Measurements from ENCODE around the gene SNX19.
A peak's percentile ranks its signal among the peaks of the same experiment; 100 is the strongest.

SNX19 gene

DNA sequence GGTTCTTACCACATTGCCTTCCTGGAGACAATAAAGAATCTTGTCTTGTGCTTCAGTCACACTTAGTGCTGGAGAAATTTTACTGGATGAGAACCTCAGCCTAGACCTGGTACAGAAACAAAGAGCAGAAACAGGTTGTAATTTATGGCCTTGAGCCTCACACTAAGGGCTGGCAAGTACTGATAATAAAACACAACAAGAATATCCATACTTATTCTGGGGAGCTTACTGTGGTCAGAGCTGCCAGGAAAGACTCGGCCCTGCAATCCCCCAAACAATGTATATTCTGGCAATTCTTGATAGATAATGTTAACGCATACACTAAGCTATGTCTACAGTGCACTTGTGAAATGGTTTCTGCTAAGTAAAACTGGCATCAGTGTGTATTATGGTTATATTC, 9.7 kb downstream of the SNX19 start:
- Histone ChIP-seq H3K9me3 (ENCODE audit: insufficient read depth, low read length) (no peaks in the 10 kb centered on the region), H3K36me3 (ENCODE audit: insufficient read depth, insufficient read length, low read length) (peaks cover 78% of the 10 kb centered on the region), H3K9ac (ENCODE audit: insufficient read length, low read depth) (no peak overlapping the region), H3K4me1 (ENCODE audit: insufficient read depth, insufficient read length) (no peaks in the 10 kb centered on the region), H3K27me3 (ENCODE audit: insufficient read depth, insufficient read length) (no peaks in the 10 kb centered on the region), H3K4me3 (ENCODE audit: insufficient read length, low read depth) (no peak overlapping the region)
- DNase-seq (ENCODE audit: low read depth, low spot score) = no peak
- no peak for TF ChIP-seq ZNF274 (IDR thresholded peaks at IDR 0.05; ENCODE audit: low read depth, low read length)
- no peak for TF ChIP-seq YY1 (IDR thresholded peaks at IDR 0.05; ENCODE audit: insufficient read depth, insufficient read length)

DNA sequence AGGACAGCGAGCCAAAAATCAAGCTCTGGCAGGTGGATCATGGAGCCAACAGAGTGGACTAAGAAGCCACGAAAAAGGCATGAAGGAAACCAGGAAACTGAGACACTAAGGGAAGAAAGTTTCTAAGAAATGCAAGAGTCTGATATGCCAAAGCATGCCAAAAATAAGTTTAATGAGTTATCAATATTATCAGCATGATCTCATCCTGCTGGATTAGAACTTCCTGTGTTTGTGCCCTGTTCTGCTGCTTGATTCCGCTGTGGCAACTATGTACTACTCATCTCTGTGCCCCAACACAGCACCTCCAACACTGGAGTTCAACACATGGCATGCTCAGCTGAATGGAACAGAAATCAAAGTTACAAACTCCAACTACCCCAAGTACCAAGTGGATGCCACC, 10.8 kb downstream of the SNX19 start:
- no peak for TF ChIP-seq ZNF274 (IDR thresholded peaks at IDR 0.05; ENCODE audit: low read depth, low read length)
- TF ChIP-seq YY1 (IDR thresholded peaks at IDR 0.05; ENCODE audit: insufficient read depth, insufficient read length) = no peak
- TF ChIP-seq SUZ12 (IDR thresholded peaks at IDR 0.05; ENCODE audit: extremely low read depth, insufficient read depth, insufficient read length) = no peak
- Histone ChIP-seq H3K4me3 (ENCODE audit: insufficient read length, low read depth) (no peak overlapping the region), H3K9me3 (ENCODE audit: insufficient read depth, low read length) (no peaks in the 10 kb centered on the region), H3K36me3 (ENCODE audit: insufficient read depth, insufficient read length, low read length) (peaks cover 84% of the 10 kb centered on the region), H3K9ac (ENCODE audit: insufficient read length, low read depth) (no peak overlapping the region), H3K27me3 (ENCODE audit: insufficient read depth, insufficient read length) (no peaks in the 10 kb centered on the region), H3K4me1 (ENCODE audit: insufficient read depth, insufficient read length) (no peaks in the 10 kb centered on the region)
- no peak for DNase-seq (ENCODE audit: low read depth, low spot score)

- H3K36me3 ChIP-seq (ENCODE audit: insufficient read depth, insufficient read length, low read length) = peaks cover 86% of the 10 kb centered on the region
- no peak for DNase-seq (ENCODE audit: low read depth, low spot score)
These were observed 11.9 kb downstream of the SNX19 start for GRCh38 chr11:130904380-130904779.

DNA sequence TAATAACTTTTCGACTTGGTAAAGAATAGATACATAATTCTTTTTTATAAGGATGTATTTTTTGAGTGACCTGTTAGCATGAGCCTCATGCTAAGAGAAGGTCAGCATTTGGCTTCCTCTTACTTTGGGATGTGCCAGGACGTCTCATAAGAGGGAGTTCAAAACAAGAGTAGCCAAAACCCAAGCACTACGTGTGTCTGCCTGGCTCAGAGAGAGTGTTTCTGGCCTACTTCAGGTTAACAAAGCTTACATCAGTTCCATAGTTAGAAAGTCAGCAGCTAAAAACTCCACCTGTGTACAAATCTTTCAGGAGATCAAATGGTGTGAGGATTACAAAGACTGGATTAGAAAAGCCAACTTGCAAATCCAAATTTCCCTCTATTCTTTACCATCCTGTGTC, 13.9 kb downstream of the SNX19 start:
- no peaks in the 10 kb centered on the region for H3K27me3 ChIP-seq (ENCODE audit: insufficient read depth, insufficient read length)

More at GRCh38 chr11:130904380-130904779, 11.9 kb downstream of the SNX19 start:
- no peak for TF ChIP-seq SUZ12 (IDR thresholded peaks at IDR 0.05; ENCODE audit: extremely low read depth, insufficient read depth, insufficient read length)
- no peak for TF ChIP-seq YY1 (IDR thresholded peaks at IDR 0.05; ENCODE audit: insufficient read depth, insufficient read length)
- TF ChIP-seq ZNF274 (IDR thresholded peaks at IDR 0.05; ENCODE audit: low read depth, low read length) = no peak
- Histone ChIP-seq H3K9ac (ENCODE audit: insufficient read length, low read depth) (no peak overlapping the region), H3K9me3 (ENCODE audit: insufficient read depth, low read length) (no peaks in the 10 kb centered on the region), H3K4me3 (ENCODE audit: insufficient read length, low read depth) (no peak overlapping the region), H3K27me3 (ENCODE audit: insufficient read depth, insufficient read length) (no peaks in the 10 kb centered on the region), H3K4me1 (ENCODE audit: insufficient read depth, insufficient read length) (no peaks in the 10 kb centered on the region)

GRCh38 chr11:130899106-130899505, 17.2 kb downstream of the SNX19 start:
- H3K36me3 ChIP-seq (ENCODE audit: insufficient read depth, insufficient read length, low read length) = peaks cover 85% of the 10 kb centered on the region

More for the DNA sequence above, 13.9 kb downstream of the SNX19 start:
- Histone ChIP-seq H3K9me3 (ENCODE audit: insufficient read depth, low read length) (no peaks in the 10 kb centered on the region), H3K4me1 (ENCODE audit: insufficient read depth, insufficient read length) (no peaks in the 10 kb centered on the region), H3K4me3 (ENCODE audit: insufficient read length, low read depth) (no peak overlapping the region), H3K9ac (ENCODE audit: insufficient read length, low read depth) (no peak overlapping the region), H3K36me3 (ENCODE audit: insufficient read depth, insufficient read length, low read length) (peaks cover 92% of the 10 kb centered on the region)
- DNase-seq (ENCODE audit: low read depth, low spot score) = no peak
- TF ChIP-seq SUZ12 (IDR thresholded peaks at IDR 0.05; ENCODE audit: extremely low read depth, insufficient read depth, insufficient read length) (no peak), ZNF274 (IDR thresholded peaks at IDR 0.05; ENCODE audit: low read depth, low read length) (no peak), YY1 (IDR thresholded peaks at IDR 0.05; ENCODE audit: insufficient read depth, insufficient read length) (no peak)

GRCh38 chr11:130897262-130898182, 18.8 kb downstream of the SNX19 start:
- Histone ChIP-seq H3K4me1 (ENCODE audit: insufficient read depth, insufficient read length) (no peaks in the 10 kb centered on the region), H3K4me3 (ENCODE audit: insufficient read length, low read depth) (no peak overlapping the region), H3K9me3 (ENCODE audit: insufficient read depth, low read length) (no peaks in the 10 kb centered on the region), H3K9ac (ENCODE audit: insufficient read length, low read depth) (no peak overlapping the region), H3K27me3 (ENCODE audit: insufficient read depth, insufficient read length) (no peaks in the 10 kb centered on the region), H3K36me3 (ENCODE audit: insufficient read depth, insufficient read length, low read length) (peaks cover 83% of the 10 kb centered on the region)
- DNase-seq (ENCODE audit: low read depth, low spot score) = no peak
- no peak for TF ChIP-seq SUZ12 (IDR thresholded peaks at IDR 0.05; ENCODE audit: extremely low read depth, insufficient read depth, insufficient read length)
- TF ChIP-seq YY1 (IDR thresholded peaks at IDR 0.05; ENCODE audit: insufficient read depth, insufficient read length) = no peak
- no peak for TF ChIP-seq ZNF274 (IDR thresholded peaks at IDR 0.05; ENCODE audit: low read depth, low read length)

More at GRCh38 chr11:130899106-130899505, 17.2 kb downstream of the SNX19 start:
- DNase-seq (ENCODE audit: low read depth, low spot score) = no peak
- Histone ChIP-seq H3K9ac (ENCODE audit: insufficient read length, low read depth) (no peak overlapping the region), H3K4me1 (ENCODE audit: insufficient read depth, insufficient read length) (no peaks in the 10 kb centered on the region), H3K9me3 (ENCODE audit: insufficient read depth, low read length) (no peaks in the 10 kb centered on the region), H3K4me3 (ENCODE audit: insufficient read length, low read depth) (no peak overlapping the region), H3K27me3 (ENCODE audit: insufficient read depth, insufficient read length) (no peaks in the 10 kb centered on the region)
- TF ChIP-seq YY1 (IDR thresholded peaks at IDR 0.05; ENCODE audit: insufficient read depth, insufficient read length) (no peak), SUZ12 (IDR thresholded peaks at IDR 0.05; ENCODE audit: extremely low read depth, insufficient read depth, insufficient read length) (no peak), ZNF274 (IDR thresholded peaks at IDR 0.05; ENCODE audit: low read depth, low read length) (no peak)

DNA sequence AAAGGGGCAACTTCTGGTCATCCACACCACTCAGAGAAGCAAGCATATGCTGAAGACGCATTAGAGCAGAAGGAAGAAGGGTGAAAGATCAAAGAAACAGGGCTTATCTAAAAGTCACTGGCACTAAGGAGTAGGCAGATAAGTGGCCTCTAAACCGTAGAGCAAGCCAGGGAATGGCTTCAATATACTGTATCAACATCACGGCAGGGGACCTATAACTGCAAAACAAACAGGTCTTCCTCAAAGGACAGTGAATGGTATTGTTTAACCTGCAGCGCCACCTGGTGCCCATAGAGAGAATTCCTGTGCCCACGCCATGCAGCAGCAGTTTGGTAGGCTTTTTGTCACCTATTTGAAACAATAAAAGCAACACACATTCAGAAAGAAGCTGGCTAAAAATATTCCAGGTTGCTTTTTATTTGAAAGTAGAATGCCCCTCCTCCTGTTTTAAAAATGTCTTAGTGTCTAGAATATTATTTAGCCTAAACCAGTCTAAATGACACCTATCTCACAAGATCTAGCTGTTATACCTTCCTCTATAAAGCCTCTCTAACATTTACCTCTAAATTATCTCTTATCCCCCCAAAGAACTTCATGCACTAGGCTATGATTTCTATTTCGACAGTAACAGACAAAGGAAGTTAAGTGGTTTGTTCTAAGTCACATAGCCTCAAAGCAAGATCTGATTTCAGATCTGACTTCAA, 21.8 kb downstream of the SNX19 start:
- H3K4me1 ChIP-seq (ENCODE audit: insufficient read depth, insufficient read length) = no peaks in the 10 kb centered on the region
- H3K36me3 ChIP-seq (ENCODE audit: insufficient read depth, insufficient read length, low read length) = peaks cover 52% of the 10 kb centered on the region
- H3K9ac ChIP-seq (ENCODE audit: insufficient read length, low read depth) = no peak overlapping the region
- no peaks in the 10 kb centered on the region for H3K9me3 ChIP-seq (ENCODE audit: insufficient read depth, low read length)
- no peak for TF ChIP-seq ZNF274 (IDR thresholded peaks at IDR 0.05; ENCODE audit: low read depth, low read length)
- TF ChIP-seq YY1 (IDR thresholded peaks at IDR 0.05; ENCODE audit: insufficient read depth, insufficient read length) = no peak
- no peak for TF ChIP-seq SUZ12 (IDR thresholded peaks at IDR 0.05; ENCODE audit: extremely low read depth, insufficient read depth, insufficient read length)
- no peak overlapping the region for H3K4me3 ChIP-seq (ENCODE audit: insufficient read length, low read depth)
- peak; percentile 62 for DNase-seq (ENCODE audit: low read depth, low spot score)
- H3K27me3 ChIP-seq (ENCODE audit: insufficient read depth, insufficient read length) = no peaks in the 10 kb centered on the region

Measured in NT2/D1 (cell line).